ENCODE data around the gene OCEL1. TPM values are rescaled to one million over a fixed set of nuclear protein-coding genes. Genes with fewer than 3 reads are reported as not detected.
A peak's percentile ranks its signal among the peaks of the same experiment; 100 is the strongest.

The OCEL1 gene
- total and polyA plus RNA-seq, 2 of the 13 experiments (the other 11 are each of a cell fraction or from before 2014, with no cell fraction given), result 10.6 to 17.2 TPM

GRCh38 chr19:17240062-17240752 is 14.2 kb downstream of the OCEL1 start (continued):
- TF ChIP-seq ZNF569 (CRISPR knock-in tag; IDR thresholded peaks at IDR 0.05; ENCODE audit: borderline replicate concordance) (no peak), SOX13 (IDR thresholded peaks at IDR 0.05) (no peak), SOX13 (CRISPR knock-in tag; conservative IDR thresholded peaks at IDR 0.05 in 1 of 2, IDR thresholded peaks at IDR 0.05 in 1 of 2) (peak in 1 of 2 experiments; percentile 53; a peak in 2 of 4 replicates), RNF219 (CRISPR knock-in tag; IDR thresholded peaks at IDR 0.05) (no peak), NR2F6 (IDR thresholded peaks at IDR 0.05) (peak; percentile 85), NR2F6 (CRISPR knock-in tag; IDR thresholded peaks at IDR 0.05) (peak; percentile 81; the same call in 1 of the 2 replicates), ZNF841 (CRISPR knock-in tag; IDR thresholded peaks at IDR 0.05; ENCODE audit: borderline replicate concordance) (no peak), FOSL1 (CRISPR knock-in tag; IDR thresholded peaks at IDR 0.05; ENCODE audit: borderline replicate concordance) (no peak), ZNF335 (CRISPR knock-in tag; IDR thresholded peaks at IDR 0.05) (no peak), JDP2 (CRISPR knock-in tag; IDR thresholded peaks at IDR 0.05; ENCODE audit: borderline replicate concordance) (no peak), ZHX2 (IDR thresholded peaks at IDR 0.05; ENCODE audit: low read depth) (no peak), ZHX2 (CRISPR knock-in tag; IDR thresholded peaks at IDR 0.05; ENCODE audit: borderline replicate concordance) (no peak), ZFP36L2 (CRISPR knock-in tag; IDR thresholded peaks at IDR 0.05) (no peak), HBP1 (CRISPR knock-in tag; IDR thresholded peaks at IDR 0.05; ENCODE audit: low read depth) (no peak), HHEX (CRISPR knock-in tag; IDR thresholded peaks at IDR 0.05) (no peak), HNF1B (CRISPR knock-in tag; IDR thresholded peaks at IDR 0.05) (peak; percentile 62), NCOR1 (IDR thresholded peaks at IDR 0.05; ENCODE audit: borderline replicate concordance, low read length) (peak; percentile 81; the same call in 1 of the 2 replicates), ELK4 (CRISPR knock-in tag; IDR thresholded peaks at IDR 0.05; ENCODE audit: borderline replicate concordance) (no peak)

Data from HepG2 (cell line).